Heart right ventricle (tissue), 16 donors: ENCODE results near the gene IL17C. TPM values are rescaled to one million over a fixed set of nuclear protein-coding genes. Genes with fewer than 3 reads are reported as not detected.

Source experiments
- ATAC-seq, 8 donors: fragments of 200-7000 bp; cut with Tn5 transposase; one replicate each; pipeline ENCODE4 v1.9.1; 2020; ENCODE audit warnings: mild to moderate bottlenecking in 8 of 8, moderate library complexity in 8 of 8, moderate number of reproducible peaks in 1 of 8
- DNase-seq, 2 donors: peaks; one replicate each; pipeline ENCODE4 v3.0.0-alpha.2; 2020
- H3K27ac ChIP-seq, 10 donors: fragments of 200-600 bp; sonication (generic) in 2 of 10; one replicate each; pipeline versions ENCODE4 v1.5.0 to v1.8.0; 2020 to 2022; ENCODE audit warnings: mild to moderate bottlenecking in 3 of 10
- H3K27me3 ChIP-seq, 7 donors: fragments of 200-600 bp; one replicate each; pipeline ENCODE4 v1.8.0; 2021 to 2022; ENCODE audit warnings: mild to moderate bottlenecking in 2 of 7
- H3K36me3 ChIP-seq, 9 donors: fragments of 200-600 bp; sonication (generic) in 1 of 9; one replicate each; pipeline versions ENCODE4 v1.5.0 to v1.8.0; 2020 to 2022; ENCODE audit warnings: mild to moderate bottlenecking in 2 of 9
- H3K4me1 ChIP-seq, 9 donors: fragments of 200-600 bp; sonication (generic) in 1 of 9; one replicate each; pipeline versions ENCODE4 v1.5.0 to v1.8.0; 2020 to 2022; ENCODE audit warnings: mild to moderate bottlenecking in 4 of 9
- H3K4me3 ChIP-seq, 10 donors: fragments of 200-600 bp; sonication (generic) in 2 of 10; one replicate each; pipeline versions ENCODE4 v1.5.0 to v1.8.0; 2020 to 2022; ENCODE audit warnings: mild to moderate bottlenecking in 7 of 10, moderate library complexity in 2 of 10
- H3K9me3 ChIP-seq, 11 donors: fragments of 200-600 bp in 10 of 11; sonication (generic) in 2 of 11; one replicate each; pipeline versions ENCODE4 v1.5.0 to v1.8.0; 2013 to 2022; ENCODE audit warnings: mild to moderate bottlenecking in 2 of 11, control low read depth in 1 of 11, moderate library complexity in 1 of 11
- WGBS, 2 donors: extraction: QIAGEN DNeasy Blood & Tissue Kit; methylation state at CpG; one replicate each; pipeline ENCODE4 v1.1.7; 2013; ENCODE audit warnings: inconsistent platforms in 1 of 2; 5-methylcytosine and 5-hydroxymethylcytosine counted together
- intact Hi-C, 10 donors: fragments of 100-400 bp; cut with DNase I; formaldehyde crosslinking; loops; one replicate each; pipeline versions ENCODE4 v1.11.1 to v1.14.2; 2022
- polyA plus RNA-seq, 2 donors: library from polyadenylated mRNA; stranded (reverse); fragments of 200-250 nt; gene quantifications; one replicate each; pipeline ENCODE4 v1.2.3, GENCODE V29; 2013
- total RNA-seq, 10 donors: library from RNA; stranded (reverse); fragmentation: NEBNext Ultra II Directional in 3 of 10; extraction: Animal tissue kit (Norgen Biotek cat#: 25700) in 3 of 10; gene quantifications; one replicate each; pipeline versions ENCODE4 v1.2.1 to v1.2.4, GENCODE V29; 2021 to 2023
- TF ChIP-seq, protein P1 (sequence below), 9 donors: fragments of 200-600 bp; sonication (generic) in 2 of 9; IDR thresholded peaks; one replicate each; pipeline versions ENCODE4 v1.5.0 to v1.8.0; 2021 to 2022; ENCODE audit warnings: antibody characterized with exemption in 9 of 9, mild to moderate bottlenecking in 5 of 9, moderate library complexity in 1 of 9
- donor health status: Arrhythmogenic right ventricular cardiomyopathy.
- donor health status: ischemic (EF 13 %, LVEDD 7.1; RV severe dilation, severe dysfunction).
- donor health status: healthy with polysubstance abuse.
- donor health status: DM: no; HTN: yes; CAD: no.
- donor health status: DM: no; HTN: no; CAD: no.
- donor health status: ischemic (EF 25% LVEDD 6.9; RV normal size, moderate dysfunction).
- donor health status: ischemic (EF 25% LVEDD 5.7; RV mildly dilated, moderate dysfunction).
- donor health status: healthy.
- donor health status: DM: yes; HTN: yes; CAD: no.
- donor health status: Ischemic cardiomyopathy.
- donor health status: ischemic (EF 35%, LVEDD 5.7; RV mildly dilated, moderate dysfunction).
- donor health status: nonischemic (EF 11% LVEDD 7.7; RV severe dilation, severe dysfunction).
- donor health status: DM: yes; HTN: yes; CAD: no.
- donor health status: PGD.
- donor health status: ischemic (EF 29% LVEDD 5.4; RV normal size, mild dysfunction).
- donor health status: nonischemic (EF 23%, LVEDD 6.1; RV moderate dilation, normal function).

IL17C gene
- total and polyA plus RNA-seq, 12 donors = not detected

DNA sequence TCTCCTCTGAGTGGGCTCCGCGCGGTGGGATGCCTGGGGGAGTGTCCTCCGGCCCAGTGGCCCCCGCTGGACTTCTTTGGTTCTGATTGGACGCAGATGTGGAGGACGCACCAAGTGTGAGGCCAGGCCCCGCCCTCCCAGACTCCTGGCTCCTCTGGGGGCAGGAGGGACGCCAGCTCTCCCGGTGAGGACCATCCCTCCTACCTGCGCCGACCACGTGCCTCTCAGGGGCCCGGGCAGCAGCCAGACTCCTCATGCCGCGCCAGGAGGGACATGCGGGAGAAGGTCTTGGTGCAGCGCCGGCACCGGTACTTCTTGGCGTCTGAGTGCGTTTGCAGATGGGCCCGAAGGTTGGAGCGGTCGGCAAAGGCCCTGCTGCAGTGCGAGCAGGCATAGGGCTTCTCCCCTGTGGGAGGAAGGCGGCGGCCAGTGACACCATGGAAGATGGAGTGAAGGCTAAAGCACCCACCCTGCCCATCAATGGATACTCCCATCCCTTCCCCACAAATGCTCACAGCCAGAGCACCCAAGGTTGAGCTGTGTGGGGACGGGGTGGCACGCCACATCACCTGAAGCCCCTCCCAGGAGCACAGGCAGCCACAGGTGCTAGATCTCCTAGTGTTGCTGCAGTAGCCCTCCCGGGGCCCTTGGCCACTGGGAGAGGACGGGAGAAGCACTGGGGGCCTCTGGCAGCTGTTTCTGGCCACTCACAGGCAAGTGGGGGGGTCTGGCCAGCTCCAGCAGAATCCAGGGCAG, 40.0 kb downstream of the IL17C start:
- Histone ChIP-seq H3K27me3 (peaks cover 0 to 35% (median 0%) of the 10 kb centered on the region in 7 donors), H3K4me1 (peaks cover 0 to 27% (median 11%) of the 10 kb centered on the region in 9 donors), H3K9me3 (no peaks in the 10 kb centered on the region), H3K4me3 (no peak overlapping the region), H3K27ac (no peak overlapping the region), H3K36me3 (peaks cover 0 to 30% (median 0%) of the 10 kb centered on the region in 9 donors)
- intact Hi-C loops = no loop called here
- DNase-seq = no peak
- WGBS, 2 donors = 55 to 72% methylated on average over 32 of the region's 32 CpGs
- TF ChIP-seq, protein P1, sequence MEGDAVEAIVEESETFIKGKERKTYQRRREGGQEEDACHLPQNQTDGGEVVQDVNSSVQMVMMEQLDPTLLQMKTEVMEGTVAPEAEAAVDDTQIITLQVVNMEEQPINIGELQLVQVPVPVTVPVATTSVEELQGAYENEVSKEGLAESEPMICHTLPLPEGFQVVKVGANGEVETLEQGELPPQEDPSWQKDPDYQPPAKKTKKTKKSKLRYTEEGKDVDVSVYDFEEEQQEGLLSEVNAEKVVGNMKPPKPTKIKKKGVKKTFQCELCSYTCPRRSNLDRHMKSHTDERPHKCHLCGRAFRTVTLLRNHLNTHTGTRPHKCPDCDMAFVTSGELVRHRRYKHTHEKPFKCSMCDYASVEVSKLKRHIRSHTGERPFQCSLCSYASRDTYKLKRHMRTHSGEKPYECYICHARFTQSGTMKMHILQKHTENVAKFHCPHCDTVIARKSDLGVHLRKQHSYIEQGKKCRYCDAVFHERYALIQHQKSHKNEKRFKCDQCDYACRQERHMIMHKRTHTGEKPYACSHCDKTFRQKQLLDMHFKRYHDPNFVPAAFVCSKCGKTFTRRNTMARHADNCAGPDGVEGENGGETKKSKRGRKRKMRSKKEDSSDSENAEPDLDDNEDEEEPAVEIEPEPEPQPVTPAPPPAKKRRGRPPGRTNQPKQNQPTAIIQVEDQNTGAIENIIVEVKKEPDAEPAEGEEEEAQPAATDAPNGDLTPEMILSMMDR (IDR thresholded peaks at IDR 0.05) = no peak
- ATAC-seq = no peak

DNA sequence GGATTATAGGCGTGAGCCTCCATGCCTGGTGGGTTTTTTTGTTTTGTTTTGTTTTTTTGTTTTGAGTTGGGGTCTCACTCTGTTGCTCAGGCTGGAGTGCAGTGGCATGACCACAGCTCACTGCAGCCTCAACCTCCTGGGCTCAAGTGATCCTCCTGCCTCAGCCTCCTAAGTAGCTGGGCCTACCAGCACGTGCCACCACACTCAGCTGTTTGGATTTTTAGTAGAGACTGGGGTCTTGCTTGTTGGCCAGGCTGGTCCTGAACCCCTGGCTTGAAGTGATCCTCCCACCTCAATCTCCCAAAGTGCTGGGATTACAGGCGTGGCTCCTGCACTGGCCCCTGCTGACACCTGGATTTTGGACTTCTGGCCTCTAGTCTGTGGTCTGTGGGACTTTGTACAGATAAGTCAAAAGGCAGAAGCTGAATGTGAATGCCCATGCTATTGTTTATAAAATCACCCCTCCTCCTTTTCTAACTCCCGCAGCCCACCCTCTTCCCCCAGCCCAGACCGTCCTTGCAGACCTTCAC, 42.2 kb downstream of the IL17C start:
- DNase-seq = no peak
- Histone ChIP-seq H3K4me1 (peaks cover 0 to 43% (median 6%) of the 10 kb centered on the region in 9 donors), H3K9me3 (no peaks in the 10 kb centered on the region), H3K4me3 (no peak overlapping the region), H3K27ac (no peak overlapping the region), H3K36me3 (peaks cover 0 to 30% (median 0%) of the 10 kb centered on the region in 9 donors), H3K27me3 (peaks cover 0 to 54% (median 10%) of the 10 kb centered on the region in 7 donors)
- ATAC-seq = no peak
- 82 to 92% methylated on average over 5 of the region's 5 CpGs for WGBS, 2 donors
- TF ChIP-seq, protein P1 (IDR thresholded peaks at IDR 0.05) = no peak
- intact Hi-C loops = no loop called here

DNA sequence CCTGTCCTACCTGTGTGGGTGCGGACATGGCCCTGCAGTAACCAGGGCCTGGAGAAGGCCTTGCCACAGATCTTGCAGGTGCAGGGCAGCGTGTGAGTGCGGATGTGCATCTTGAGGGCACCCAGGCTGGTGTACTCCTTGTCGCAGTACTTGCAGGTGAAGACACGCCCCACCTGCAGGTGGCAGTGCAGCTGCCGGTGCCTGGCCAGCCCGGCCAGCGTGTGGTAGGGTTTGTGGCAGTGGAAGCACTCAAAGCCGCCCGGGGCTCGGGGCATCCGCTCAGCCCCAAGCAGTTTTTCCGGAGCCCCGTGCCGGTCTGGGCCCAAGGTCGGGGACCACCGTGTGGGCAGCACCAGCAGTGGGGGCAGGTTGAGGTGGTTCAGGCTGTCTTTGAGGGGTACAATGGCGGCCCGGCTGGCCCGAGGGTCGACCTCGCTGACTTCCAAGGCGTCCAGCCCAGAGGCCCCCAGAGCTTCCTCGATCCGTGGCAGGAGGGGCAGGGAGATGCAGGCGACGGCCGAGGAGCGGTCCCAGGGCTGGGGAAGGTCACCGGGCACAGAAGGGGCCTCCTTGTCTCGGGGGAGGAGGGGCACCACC, 42.8 kb downstream of the IL17C start:
- no peak for ATAC-seq
- WGBS, 2 donors = 60 to 69% methylated on average over 28 to 31 of the region's 31 CpGs
- peaks cover 0 to 28% (median 0%) of the 10 kb centered on the region in 9 donors for H3K36me3 ChIP-seq
- intact Hi-C loops = no loop called here
- H3K4me3 ChIP-seq = no peak overlapping the region
- no peak for DNase-seq
- no peaks in the 10 kb centered on the region for H3K9me3 ChIP-seq
- TF ChIP-seq, protein P1 (IDR thresholded peaks at IDR 0.05) = peak in 4 of 9 donors; percentile 3 to 33 (median 16)
- peaks cover 0 to 48% (median 12%) of the 10 kb centered on the region in 9 donors for H3K4me1 ChIP-seq
- peaks cover 0 to 60% (median 15%) of the 10 kb centered on the region in 7 donors for H3K27me3 ChIP-seq
- H3K27ac ChIP-seq = peak overlapping the region in 1 of 10 donors; percentile 84

DNA sequence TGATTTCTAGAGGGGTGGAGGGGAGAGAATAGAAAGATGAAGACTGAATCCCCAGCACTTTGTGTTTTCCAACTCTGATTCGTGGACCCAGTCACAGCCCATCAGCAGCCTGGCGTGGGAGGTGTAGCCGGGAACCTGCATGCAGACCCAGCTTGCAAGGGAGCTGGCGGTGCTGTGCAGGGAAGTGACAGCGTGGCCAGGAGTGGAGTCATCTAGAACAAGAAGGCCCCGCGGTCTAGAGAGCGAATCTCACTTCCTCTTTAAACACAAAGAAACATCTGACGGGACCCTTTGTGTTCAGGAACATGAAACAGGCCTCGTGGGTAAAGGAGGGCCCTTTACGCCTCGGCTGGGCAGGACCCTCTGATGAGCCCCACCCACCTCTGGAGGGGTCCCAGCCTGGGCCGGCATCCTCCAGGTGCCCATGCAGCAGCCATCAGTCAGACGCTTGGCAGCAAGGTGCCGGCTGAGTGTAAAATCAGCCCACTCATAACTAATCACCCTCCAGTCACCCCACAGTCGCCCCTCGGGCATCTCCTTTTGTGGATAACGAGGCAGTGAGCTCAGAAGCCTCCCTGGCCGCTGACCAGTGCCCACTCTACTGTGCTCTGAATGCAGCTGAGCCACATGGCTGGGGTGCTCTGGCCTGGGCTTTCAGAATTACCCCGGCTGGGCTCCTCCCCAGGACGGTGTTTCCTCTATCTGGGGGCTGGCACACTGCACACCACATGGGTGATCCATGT, 43.5 kb downstream of the IL17C start:
- Histone ChIP-seq H3K27me3 (peaks cover 0 to 63% (median 18%) of the 10 kb centered on the region in 7 donors), H3K36me3 (peaks cover 0 to 23% (median 0%) of the 10 kb centered on the region in 9 donors), H3K4me1 (peaks cover 4 to 55% (median 19%) of the 10 kb centered on the region in 9 donors), H3K9me3 (no peaks in the 10 kb centered on the region), H3K4me3 (peak overlapping the region in 1 of 10 donors; percentile 1), H3K27ac (peak overlapping the region in 1 of 10 donors; percentile 84)
- WGBS, 2 donors = 40 to 55% methylated on average over 21 of the region's 21 CpGs
- TF ChIP-seq, protein P1 (IDR thresholded peaks at IDR 0.05) = no peak
- ATAC-seq (peak in 5 of 8 donors; percentile 4 to 47 (median 25)), DNase-seq (peak in 1 of 2 donors; percentile 26)
- intact Hi-C loops = no loop called here
